HUDEP-2 (cell line): ENCODE data around the gene TIMM23.
"Not testable (repeated sequence)": the region's sequence is repeated elsewhere in the genome, so short reads cannot be mapped to it uniquely, and the experiment has no call there.

Source experiments
- DNase-seq, 76 experiments: peaks; one replicate each; lab custom pipeline; 2025; ENCODE audit not compliant: unreplicated experiment in 76 of 76; lab: John Stamatoyannopoulos, UW

Gene TIMM23

DNA sequence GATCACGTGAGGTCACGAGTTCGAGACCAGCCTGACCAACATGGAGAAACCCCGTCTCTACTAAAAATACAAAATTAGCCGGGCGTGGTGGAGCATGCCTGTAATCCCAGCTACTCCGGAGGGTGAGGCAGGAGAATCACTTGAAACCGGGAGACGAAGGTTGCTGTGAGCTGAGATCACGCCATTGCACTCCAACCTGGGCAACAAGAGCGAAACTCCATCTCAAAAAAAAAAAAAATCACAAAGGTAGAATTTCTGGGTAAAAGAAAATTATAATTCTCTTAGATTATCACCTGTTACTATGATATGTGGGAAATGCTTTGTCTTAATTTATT, 77.2 kb downstream of the TIMM23 start:
- DNase-seq: not testable (repeated sequence)

DNA sequence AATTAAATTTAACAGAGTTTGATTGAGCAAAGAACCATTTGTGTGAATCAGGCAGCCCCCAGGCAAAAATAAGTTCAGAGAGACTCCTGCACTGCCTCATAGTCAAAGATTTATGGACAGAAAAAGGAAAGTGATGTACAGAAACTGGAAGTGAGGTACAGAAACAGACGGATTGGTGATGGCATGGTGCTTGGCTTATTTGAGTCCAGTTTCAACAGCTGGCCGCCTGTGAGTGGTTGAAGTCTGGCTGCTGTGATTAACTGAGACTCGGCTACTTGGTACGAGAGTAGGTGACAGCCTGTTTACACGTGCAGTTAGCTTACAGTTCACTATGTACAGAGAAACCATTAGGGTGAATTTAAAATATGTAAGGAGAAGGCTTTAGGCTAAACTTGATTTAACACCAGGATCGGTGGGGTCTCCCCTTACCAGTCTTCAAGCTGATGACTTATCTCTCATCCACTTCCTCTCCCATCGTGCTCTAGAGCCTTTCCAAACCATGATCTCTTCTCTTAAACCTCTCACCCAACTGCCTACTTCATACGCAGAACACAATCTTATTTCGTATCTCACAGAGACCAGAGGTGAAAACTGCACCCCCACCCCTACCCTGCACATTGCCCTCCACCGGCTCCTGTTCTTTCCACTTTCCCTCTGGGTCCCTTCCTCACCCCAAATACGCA, 78.8 kb downstream of the TIMM23 start:
- DNase-seq: no peak

DNA sequence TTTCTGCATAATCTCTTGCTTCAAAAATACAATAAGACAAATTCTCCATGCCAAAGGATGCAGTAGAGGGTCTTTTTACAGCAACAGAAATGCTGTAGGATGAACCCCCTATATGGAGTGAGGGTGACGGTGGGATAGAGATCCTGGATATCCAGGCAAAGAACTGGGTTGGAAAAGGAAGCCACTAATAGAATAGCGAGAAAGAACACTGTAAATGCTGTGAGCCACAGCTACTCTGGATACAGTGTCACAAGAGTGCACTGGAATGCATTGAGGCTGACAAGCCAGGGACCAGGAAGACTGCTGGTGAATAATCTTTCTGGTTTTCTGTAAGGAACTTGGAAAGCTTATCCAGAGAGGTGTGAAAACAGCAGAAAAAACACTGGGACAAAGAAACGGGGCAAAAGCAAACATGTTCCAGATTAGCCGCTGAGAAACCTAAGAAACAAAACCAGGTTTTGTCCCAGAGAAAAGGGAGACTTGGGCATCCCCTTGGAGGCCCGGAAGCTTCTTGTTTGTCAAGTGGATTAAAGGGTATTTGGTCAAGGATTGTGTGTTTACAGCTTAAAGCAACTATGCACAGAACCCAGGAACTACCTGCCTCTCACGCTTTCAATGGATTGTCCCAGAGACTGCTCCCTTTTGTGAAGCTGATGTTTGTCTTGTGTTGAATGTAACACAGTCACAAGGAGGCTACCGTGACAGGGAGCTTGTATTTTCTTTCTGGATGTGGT, 79.9 kb downstream of the TIMM23 start:
- DNase-seq: no peak

DNA sequence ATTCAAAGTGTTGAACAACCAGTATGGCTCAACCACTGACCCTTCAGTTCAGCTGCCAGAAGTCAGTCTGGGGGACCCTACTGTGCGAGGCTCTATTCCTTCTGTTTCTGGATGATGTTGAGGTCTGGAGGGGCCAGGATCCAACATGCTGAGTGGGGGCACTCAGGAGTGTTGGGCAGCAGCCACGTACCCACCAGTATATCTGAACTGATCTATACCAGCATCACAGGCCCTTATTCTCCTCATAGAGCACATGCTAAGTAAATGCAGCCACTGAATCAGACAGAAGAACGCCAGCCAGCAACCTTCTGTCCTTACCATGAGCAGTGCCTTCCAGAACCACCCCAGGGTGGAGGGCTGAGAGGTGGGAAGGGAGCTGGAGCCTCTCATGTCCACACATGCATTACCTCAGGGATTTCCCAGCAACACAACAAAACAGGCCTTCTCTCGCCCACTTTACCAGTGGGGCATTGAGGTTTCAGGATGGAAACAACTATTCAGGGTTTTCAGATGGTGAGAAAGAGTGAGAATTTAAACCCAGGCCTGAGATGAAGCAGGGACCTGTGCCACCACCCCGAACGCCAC, 80.6 kb downstream of the TIMM23 start:
- no peak for DNase-seq
